Measurements from ENCODE around the gene SNX25.

SNX25 gene

GRCh38 chr4:185394568-185395237 is 185.3 kb downstream of the SNX25 start:
- no peaks in the 10 kb centered on the region; the same call in 1 of the 2 replicates for H3K27me3 ChIP-seq (ENCODE audit: control insufficient read depth, insufficient read depth, low read length)
- H3K4me1 ChIP-seq (ENCODE audit: control insufficient read depth, insufficient read depth, low read length): peaks cover 10% of the 10 kb centered on the region; the same call in 1 of the 2 replicates
- no peak overlapping the region for H3K4me3 ChIP-seq (ENCODE audit: low read depth, low read length)
- H3K36me3 ChIP-seq (ENCODE audit: control insufficient read depth, insufficient read depth, low read length): peaks cover 10% of the 10 kb centered on the region; the same call in 1 of the 2 replicates
- H3K9ac ChIP-seq (ENCODE audit: low read length): no peak overlapping the region
- no peak overlapping the region for H3K27ac ChIP-seq (ENCODE audit: low read depth, low read length)
- no peaks in the 10 kb centered on the region; the same call in 1 of the 2 replicates for H3K9me3 ChIP-seq (ENCODE audit: control insufficient read depth, insufficient read depth, low read depth, low read length)

- peaks cover 10% of the 10 kb centered on the region; the same call in 1 of the 2 replicates for H3K4me1 ChIP-seq (ENCODE audit: control insufficient read depth, insufficient read depth, low read length)
- peak within 1 kb of the TSS; percentile 44; the same call in 1 of the 2 replicates for H3K27ac ChIP-seq (ENCODE audit: low read depth, low read length)
- peaks cover 10% of the 10 kb centered on the region; the same call in 1 of the 2 replicates for H3K36me3 ChIP-seq (ENCODE audit: control insufficient read depth, insufficient read depth, low read length)
Observed at GRCh38 chr4:185395238-185395955, 186.0 kb downstream of the SNX25 start, which contains the start of gene LRP2BP. Gene LRP2BP (minus strand): TSS chr4:185395924. CDS start chr4:185378186, 17,738 bp downstream.

DNA sequence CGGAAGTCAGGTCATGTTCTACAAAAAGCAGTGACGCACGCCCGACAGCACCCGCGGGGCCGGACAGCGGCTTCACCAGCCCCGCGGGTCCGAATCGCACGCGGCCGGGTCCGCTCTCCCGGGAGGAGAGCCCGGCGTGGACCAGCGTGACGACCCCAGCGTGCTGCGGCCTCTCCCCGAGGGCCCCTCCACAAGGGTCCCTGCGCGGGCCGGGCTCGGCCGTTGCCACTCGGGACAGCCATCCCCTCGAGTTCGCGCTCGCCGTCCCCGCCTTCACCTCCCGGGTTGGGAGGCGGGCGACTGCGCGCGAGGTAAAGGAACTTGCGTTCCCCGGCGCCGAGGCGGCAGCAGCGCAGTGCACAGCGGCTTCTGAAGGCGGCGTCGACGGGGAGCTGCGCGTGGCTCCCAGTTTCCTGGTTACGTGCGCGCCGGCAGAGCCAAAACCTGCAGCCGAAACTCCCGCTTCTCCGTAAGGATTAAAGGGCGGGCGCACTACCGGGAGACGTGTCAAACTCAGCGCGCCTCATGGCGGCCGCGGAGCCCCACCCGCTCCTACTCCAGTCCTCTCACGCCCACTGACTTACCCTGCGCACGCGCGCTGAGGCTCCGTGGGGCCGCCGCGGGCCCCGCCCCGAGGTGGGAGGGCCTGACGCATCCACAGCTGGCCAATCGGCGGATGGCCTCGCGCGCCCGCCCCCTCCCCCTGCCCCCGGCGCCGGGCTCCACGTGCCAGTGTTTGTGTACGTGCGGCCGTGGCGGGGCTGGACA is 186.7 kb downstream of the SNX25 start:
- peaks cover 10% of the 10 kb centered on the region; the same call in 1 of the 2 replicates for H3K4me1 ChIP-seq (ENCODE audit: control insufficient read depth, insufficient read depth, low read length)
- peak overlapping the region; percentile 67 for H3K4me3 ChIP-seq (ENCODE audit: low read depth, low read length)

More at GRCh38 chr4:185395238-185395955, 186.0 kb downstream of the SNX25 start, which contains the start of gene LRP2BP:
- Histone ChIP-seq H3K27me3 (ENCODE audit: control insufficient read depth, insufficient read depth, low read length) (no peaks in the 10 kb centered on the region; the same call in 1 of the 2 replicates), H3K4me3 (ENCODE audit: low read depth, low read length) (peak within 1 kb of the TSS; percentile 67), H3K9ac (ENCODE audit: low read length) (peak within 1 kb of the TSS; percentile 65), H3K9me3 (ENCODE audit: control insufficient read depth, insufficient read depth, low read depth, low read length) (no peaks in the 10 kb centered on the region; the same call in 1 of the 2 replicates)

GRCh38 chr4:185396724-185397385 is 187.5 kb downstream of the SNX25 start, which contains the start of gene ANKRD37:
Gene ANKRD37 (plus strand): TSS chr4:185396841. CDS start chr4:185396924, 83 bp downstream.
- peaks cover 19% of the 10 kb centered on the region; the same call in 1 of the 2 replicates for H3K36me3 ChIP-seq (ENCODE audit: control insufficient read depth, insufficient read depth, low read length)
- H3K4me1 ChIP-seq (ENCODE audit: control insufficient read depth, insufficient read depth, low read length): peaks cover 10% of the 10 kb centered on the region; the same call in 1 of the 2 replicates
- H3K9me3 ChIP-seq (ENCODE audit: control insufficient read depth, insufficient read depth, low read depth, low read length): no peaks in the 10 kb centered on the region
- no peaks in the 10 kb centered on the region; the same call in 1 of the 2 replicates for H3K27me3 ChIP-seq (ENCODE audit: control insufficient read depth, insufficient read depth, low read length)
- peak within 1 kb of the TSS; percentile 65 for H3K9ac ChIP-seq (ENCODE audit: low read length)
- peak within 1 kb of the TSS; percentile 44; the same call in 1 of the 2 replicates for H3K27ac ChIP-seq (ENCODE audit: low read depth, low read length)
- peak within 1 kb of the TSS; percentile 67 for H3K4me3 ChIP-seq (ENCODE audit: low read depth, low read length)

More for the DNA sequence above, 186.7 kb downstream of the SNX25 start:
- H3K9me3 ChIP-seq (ENCODE audit: control insufficient read depth, insufficient read depth, low read depth, low read length): no peaks in the 10 kb centered on the region; the same call in 1 of the 2 replicates
- peaks cover 13% of the 10 kb centered on the region; the same call in 1 of the 2 replicates for H3K36me3 ChIP-seq (ENCODE audit: control insufficient read depth, insufficient read depth, low read length)
- H3K9ac ChIP-seq (ENCODE audit: low read length): peak overlapping the region; percentile 65
- H3K27me3 ChIP-seq (ENCODE audit: control insufficient read depth, insufficient read depth, low read length): no peaks in the 10 kb centered on the region; the same call in 1 of the 2 replicates
- peak overlapping the region; percentile 44; the same call in 1 of the 2 replicates for H3K27ac ChIP-seq (ENCODE audit: low read depth, low read length)

DNA sequence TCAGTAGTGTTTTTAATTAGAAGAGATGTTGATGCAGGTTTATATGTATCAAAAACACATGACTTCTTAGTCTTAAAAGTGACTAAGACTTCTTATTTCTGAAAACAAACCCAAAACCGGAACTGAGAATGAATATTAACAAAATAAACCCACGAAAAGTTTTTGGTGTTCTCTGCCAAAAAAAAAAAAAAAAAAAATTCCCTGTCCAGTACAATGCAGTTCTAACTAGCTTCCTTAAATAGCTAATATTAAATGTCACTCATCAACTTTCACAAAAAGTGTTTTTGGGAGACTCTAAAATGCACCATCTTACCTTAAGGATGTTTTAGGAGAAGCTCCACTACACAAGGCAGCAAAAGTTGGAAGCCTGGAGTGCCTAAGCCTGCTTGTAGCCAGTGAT is 189.2 kb downstream of the SNX25 start:
- no peak overlapping the region for H3K9ac ChIP-seq (ENCODE audit: low read length)
- peaks cover 10% of the 10 kb centered on the region; the same call in 1 of the 2 replicates for H3K4me1 ChIP-seq (ENCODE audit: control insufficient read depth, insufficient read depth, low read length)
- H3K4me3 ChIP-seq (ENCODE audit: low read depth, low read length): no peak overlapping the region
- no peaks in the 10 kb centered on the region; the same call in 1 of the 2 replicates for H3K27me3 ChIP-seq (ENCODE audit: control insufficient read depth, insufficient read depth, low read length)
- peaks cover 30% of the 10 kb centered on the region for H3K36me3 ChIP-seq (ENCODE audit: control insufficient read depth, insufficient read depth, low read length)
- H3K9me3 ChIP-seq (ENCODE audit: control insufficient read depth, insufficient read depth, low read depth, low read length): no peaks in the 10 kb centered on the region
- no peak overlapping the region for H3K27ac ChIP-seq (ENCODE audit: low read depth, low read length)

DNA sequence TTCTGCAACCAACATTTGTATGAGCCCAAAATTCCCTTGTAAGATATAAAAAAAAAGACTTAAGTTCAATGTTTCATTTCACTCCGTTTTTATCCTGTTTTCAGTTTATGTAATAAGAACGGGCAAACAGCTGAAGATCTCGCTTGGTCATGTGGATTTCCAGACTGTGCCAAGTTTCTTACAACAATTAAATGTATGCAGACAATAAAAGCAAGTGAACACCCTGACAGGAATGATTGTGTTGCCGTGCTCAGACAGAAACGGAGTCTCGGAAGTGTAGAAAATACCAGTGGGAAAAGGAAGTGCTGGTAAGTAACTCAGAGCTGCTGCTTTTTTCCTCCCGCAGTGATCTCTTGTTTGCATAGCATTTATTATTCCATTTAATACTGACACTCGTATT is 190.1 kb downstream of the SNX25 start:
- H3K4me3 ChIP-seq (ENCODE audit: low read depth, low read length): no peak overlapping the region

GRCh38 chr4:185404031-185404430 is 194.6 kb downstream of the SNX25 start:
- no peaks in the 10 kb centered on the region for H3K4me1 ChIP-seq (ENCODE audit: control insufficient read depth, insufficient read depth, low read length)
- no peak overlapping the region for H3K4me3 ChIP-seq (ENCODE audit: low read depth, low read length)
- no peak overlapping the region for H3K27ac ChIP-seq (ENCODE audit: low read depth, low read length)
- H3K9me3 ChIP-seq (ENCODE audit: control insufficient read depth, insufficient read depth, low read depth, low read length): no peaks in the 10 kb centered on the region
- no peak overlapping the region for H3K9ac ChIP-seq (ENCODE audit: low read length)
- no peaks in the 10 kb centered on the region for H3K27me3 ChIP-seq (ENCODE audit: control insufficient read depth, insufficient read depth, low read length)
- peaks cover 50% of the 10 kb centered on the region for H3K36me3 ChIP-seq (ENCODE audit: control insufficient read depth, insufficient read depth, low read length)

More for the DNA sequence above, 190.1 kb downstream of the SNX25 start:
- no peak overlapping the region for H3K9ac ChIP-seq (ENCODE audit: low read length)
- no peaks in the 10 kb centered on the region for H3K9me3 ChIP-seq (ENCODE audit: control insufficient read depth, insufficient read depth, low read depth, low read length)
- H3K36me3 ChIP-seq (ENCODE audit: control insufficient read depth, insufficient read depth, low read length): peaks cover 31% of the 10 kb centered on the region
- H3K27ac ChIP-seq (ENCODE audit: low read depth, low read length): no peak overlapping the region
- H3K27me3 ChIP-seq (ENCODE audit: control insufficient read depth, insufficient read depth, low read length): no peaks in the 10 kb centered on the region; the same call in 1 of the 2 replicates
- peaks cover 10% of the 10 kb centered on the region; the same call in 1 of the 2 replicates for H3K4me1 ChIP-seq (ENCODE audit: control insufficient read depth, insufficient read depth, low read length)

DNA sequence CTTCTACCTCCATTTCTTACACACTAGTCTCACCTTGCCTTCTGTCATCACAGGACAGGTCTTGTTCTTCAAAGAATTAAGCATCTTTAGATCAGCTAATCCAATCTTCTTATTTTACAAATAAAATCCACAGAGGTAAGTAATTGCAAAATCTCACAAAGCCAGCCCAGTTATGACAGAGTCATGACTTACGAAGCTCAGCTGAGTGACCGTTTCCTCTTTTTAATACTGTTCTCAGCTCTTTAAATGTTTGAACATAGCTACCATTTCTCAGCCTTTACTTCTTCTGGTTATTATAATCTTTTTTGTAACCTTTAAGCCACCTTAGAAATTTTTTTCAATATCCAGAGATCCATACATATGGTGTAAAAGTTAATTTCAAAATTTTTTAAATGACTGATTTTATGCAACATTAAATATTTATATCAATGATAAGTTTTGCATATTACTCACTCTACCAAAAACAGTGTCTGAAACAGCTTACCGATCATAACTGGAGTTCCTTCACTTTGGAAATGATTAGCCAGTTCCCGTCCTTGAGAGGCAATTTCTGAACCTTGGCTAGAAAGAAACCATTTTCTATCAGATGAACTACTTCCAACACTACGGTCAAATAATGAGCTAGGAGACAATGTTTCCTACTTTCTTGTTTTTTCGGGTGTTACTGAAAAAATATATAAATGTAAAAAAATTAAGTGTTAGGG is 196.1 kb downstream of the SNX25 start:
- Histone ChIP-seq H3K9ac (ENCODE audit: low read length) (no peak overlapping the region), H3K36me3 (ENCODE audit: control insufficient read depth, insufficient read depth, low read length) (peaks cover 50% of the 10 kb centered on the region), H3K4me1 (ENCODE audit: control insufficient read depth, insufficient read depth, low read length) (no peaks in the 10 kb centered on the region), H3K27ac (ENCODE audit: low read depth, low read length) (no peak overlapping the region), H3K9me3 (ENCODE audit: control insufficient read depth, insufficient read depth, low read depth, low read length) (peaks cover 4% of the 10 kb centered on the region; the same call in 1 of the 2 replicates), H3K4me3 (ENCODE audit: low read depth, low read length) (no peak overlapping the region), H3K27me3 (ENCODE audit: control insufficient read depth, insufficient read depth, low read length) (no peaks in the 10 kb centered on the region)

- H3K9ac ChIP-seq (ENCODE audit: low read length): no peak overlapping the region
- no peaks in the 10 kb centered on the region for H3K27me3 ChIP-seq (ENCODE audit: control insufficient read depth, insufficient read depth, low read length)
- H3K9me3 ChIP-seq (ENCODE audit: control insufficient read depth, insufficient read depth, low read depth, low read length): peaks cover 4% of the 10 kb centered on the region; the same call in 1 of the 2 replicates
- no peaks in the 10 kb centered on the region for H3K4me1 ChIP-seq (ENCODE audit: control insufficient read depth, insufficient read depth, low read length)
- no peak overlapping the region for H3K27ac ChIP-seq (ENCODE audit: low read depth, low read length)
- no peak overlapping the region for H3K4me3 ChIP-seq (ENCODE audit: low read depth, low read length)
- H3K36me3 ChIP-seq (ENCODE audit: control insufficient read depth, insufficient read depth, low read length): peaks cover 40% of the 10 kb centered on the region
Observed at GRCh38 chr4:185408432-185408831, 199.0 kb downstream of the SNX25 start.
